HUES6 (cell line): ENCODE measurements around the gene KLF16.
A peak's percentile ranks its signal among the peaks of the same experiment; 100 is the strongest.

Source experiments
- H3K27ac ChIP-seq: 2 replicates; pipeline ENCODE4 v1.7.0; 2013; ENCODE audit warnings: low read depth, mild to moderate bottlenecking, low read length, inconsistent platforms
- H3K27me3 ChIP-seq: 2 replicates; pipeline ENCODE4 v1.6.1; 2013; ENCODE audit warnings: low read length; ENCODE audit not compliant: control insufficient read depth, insufficient read depth
- H3K36me3 ChIP-seq: 2 replicates; pipeline ENCODE4 v1.6.1; 2013; ENCODE audit warnings: low read length; ENCODE audit not compliant: control insufficient read depth, insufficient read depth
- H3K4me1 ChIP-seq: 2 replicates; pipeline ENCODE4 v1.6.1; 2013; ENCODE audit warnings: low read length; ENCODE audit not compliant: control insufficient read depth, insufficient read depth
- H3K4me3 ChIP-seq: 2 replicates; pipeline ENCODE4 v1.5.1; 2013; ENCODE audit warnings: low read depth, low read length
- H3K9ac ChIP-seq: one replicate; pipeline ENCODE4 v1.6.1; 2013; ENCODE audit warnings: mild to moderate bottlenecking, low read length
- H3K9me3 ChIP-seq: 2 replicates; pipeline ENCODE4 v1.6.1; 2013; ENCODE audit warnings: low read depth, low read length; ENCODE audit not compliant: control insufficient read depth, insufficient read depth

Gene KLF16

GRCh38 chr19:1854039-1854541 is 9.3 kb downstream of the KLF16 start:
- no peak overlapping the region for H3K27ac ChIP-seq
- H3K36me3 ChIP-seq: no peaks in the 10 kb centered on the region
- H3K4me3 ChIP-seq: peak overlapping the region; percentile 49; the same call in 1 of the 2 replicates
- peak overlapping the region; percentile 52 for H3K9ac ChIP-seq
- no peaks in the 10 kb centered on the region for H3K27me3 ChIP-seq
- no peaks in the 10 kb centered on the region for H3K9me3 ChIP-seq
- H3K4me1 ChIP-seq: peaks cover 49% of the 10 kb centered on the region

DNA sequence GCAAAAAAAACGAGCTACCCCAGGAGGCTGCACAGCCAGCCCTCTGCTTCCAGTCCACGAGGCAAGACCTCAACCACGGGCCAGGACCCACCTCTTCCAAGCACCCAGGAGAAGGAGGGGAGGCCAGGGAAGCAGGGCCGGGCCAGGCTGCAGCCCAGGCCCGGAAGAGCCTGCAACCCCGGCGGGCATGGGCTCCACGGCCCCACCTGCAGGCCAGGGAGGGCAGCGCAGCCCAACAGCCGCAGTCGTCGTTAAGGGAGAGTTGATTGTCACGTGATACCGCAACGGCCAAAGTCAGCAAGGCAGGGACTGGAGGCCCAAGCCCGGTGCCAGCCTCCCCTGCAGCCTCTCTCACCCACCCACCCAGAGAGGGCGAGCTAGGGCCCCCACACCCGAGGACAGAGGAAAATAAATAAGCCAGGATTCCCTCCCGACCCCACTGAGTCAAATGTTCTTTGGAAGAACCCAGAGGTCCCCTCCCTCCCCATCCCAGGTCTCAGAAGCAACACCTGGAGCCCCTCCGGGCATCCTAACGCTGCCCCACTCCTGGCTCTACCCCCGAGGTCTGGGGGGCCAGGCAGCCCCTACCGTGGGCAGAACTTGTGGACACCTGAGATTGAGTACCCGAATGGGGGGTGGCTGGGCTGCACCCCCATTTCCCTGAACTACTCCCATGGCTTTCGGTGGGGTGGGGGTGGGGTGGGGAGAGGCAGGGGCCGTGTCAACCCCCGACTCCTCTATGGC is 9.9 kb downstream of the KLF16 start:
- Histone ChIP-seq H3K27ac (no peak overlapping the region), H3K4me3 (no peak overlapping the region), H3K36me3 (no peaks in the 10 kb centered on the region), H3K4me1 (peaks cover 44% of the 10 kb centered on the region), H3K27me3 (no peaks in the 10 kb centered on the region), H3K9me3 (no peaks in the 10 kb centered on the region), H3K9ac (no peak overlapping the region)

DNA sequence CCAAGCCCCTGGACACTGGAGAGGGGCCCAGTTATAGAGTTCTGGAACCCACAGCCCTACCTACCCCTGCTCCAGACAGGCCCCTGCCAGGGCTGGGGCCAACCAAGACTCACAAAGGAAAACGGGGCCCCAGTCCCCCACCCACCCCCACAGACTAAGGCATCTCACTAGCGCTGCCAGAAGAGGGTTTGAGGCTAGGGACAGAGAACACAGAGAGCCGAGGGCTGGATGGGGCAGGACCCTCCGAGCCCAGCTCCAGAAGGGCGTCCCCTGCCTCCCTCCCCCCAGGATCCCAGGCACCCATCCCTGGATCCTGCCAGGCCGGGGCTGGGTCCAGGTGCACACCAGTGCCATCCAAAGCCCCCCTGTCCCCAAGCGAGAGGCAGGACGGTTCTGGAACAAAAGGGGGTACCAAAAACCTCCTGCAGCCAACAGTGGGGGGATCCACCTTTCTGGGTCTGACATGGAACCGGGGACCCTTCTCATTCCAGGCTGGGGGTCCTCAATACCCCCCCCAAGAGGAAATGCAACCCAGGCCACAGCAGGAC is 10.7 kb downstream of the KLF16 start:
- Histone ChIP-seq H3K9me3 (no peaks in the 10 kb centered on the region), H3K4me3 (no peak overlapping the region), H3K27me3 (no peaks in the 10 kb centered on the region), H3K36me3 (no peaks in the 10 kb centered on the region), H3K9ac (no peak overlapping the region), H3K4me1 (peaks cover 36% of the 10 kb centered on the region), H3K27ac (no peak overlapping the region)

- H3K27ac ChIP-seq: no peak overlapping the region
- no peak overlapping the region for H3K9ac ChIP-seq
Measured at GRCh38 chr19:1851654-1852580, 11.5 kb downstream of the KLF16 start.

GRCh38 chr19:1850809-1851653 is 12.3 kb downstream of the KLF16 start:
- H3K4me1 ChIP-seq: peaks cover 38% of the 10 kb centered on the region
- no peak overlapping the region for H3K9ac ChIP-seq
- no peak overlapping the region for H3K27ac ChIP-seq
- H3K27me3 ChIP-seq: no peaks in the 10 kb centered on the region
- H3K4me3 ChIP-seq: no peak overlapping the region
- no peaks in the 10 kb centered on the region for H3K9me3 ChIP-seq
- no peaks in the 10 kb centered on the region for H3K36me3 ChIP-seq

More at GRCh38 chr19:1851654-1852580, 11.5 kb downstream of the KLF16 start:
- H3K27me3 ChIP-seq: no peaks in the 10 kb centered on the region
- peak overlapping the region; percentile 13; the same call in 1 of the 2 replicates for H3K4me3 ChIP-seq
- no peaks in the 10 kb centered on the region for H3K36me3 ChIP-seq
- H3K9me3 ChIP-seq: no peaks in the 10 kb centered on the region
- peaks cover 41% of the 10 kb centered on the region for H3K4me1 ChIP-seq

DNA sequence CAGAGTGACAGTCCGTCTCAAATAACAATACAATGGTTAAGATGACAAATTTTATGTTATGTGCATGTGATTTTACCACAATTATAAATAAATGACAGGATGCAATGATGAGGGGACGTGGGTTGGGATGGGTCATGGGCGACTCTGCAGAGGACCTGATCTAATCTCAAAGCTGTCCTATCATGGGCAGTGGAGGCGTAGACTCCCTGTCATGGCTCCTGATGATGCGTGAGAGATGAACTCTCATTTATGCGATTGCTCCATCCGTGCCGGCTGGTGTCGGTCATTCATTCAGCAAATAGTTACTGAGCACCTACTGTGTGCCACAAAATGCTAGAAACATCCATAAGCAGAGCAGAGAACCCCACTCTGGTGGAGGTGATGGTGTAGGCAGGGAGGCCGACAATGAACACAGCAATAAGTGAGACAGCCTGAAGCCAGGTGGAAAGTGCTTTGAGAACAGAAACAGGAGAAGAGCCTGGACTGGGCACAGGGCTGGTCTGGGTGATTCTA is 13.4 kb downstream of the KLF16 start:
- Histone ChIP-seq H3K9me3 (no peaks in the 10 kb centered on the region), H3K27me3 (no peaks in the 10 kb centered on the region), H3K4me1 (peaks cover 29% of the 10 kb centered on the region), H3K27ac (no peak overlapping the region), H3K4me3 (no peak overlapping the region), H3K9ac (no peak overlapping the region), H3K36me3 (no peaks in the 10 kb centered on the region)

DNA sequence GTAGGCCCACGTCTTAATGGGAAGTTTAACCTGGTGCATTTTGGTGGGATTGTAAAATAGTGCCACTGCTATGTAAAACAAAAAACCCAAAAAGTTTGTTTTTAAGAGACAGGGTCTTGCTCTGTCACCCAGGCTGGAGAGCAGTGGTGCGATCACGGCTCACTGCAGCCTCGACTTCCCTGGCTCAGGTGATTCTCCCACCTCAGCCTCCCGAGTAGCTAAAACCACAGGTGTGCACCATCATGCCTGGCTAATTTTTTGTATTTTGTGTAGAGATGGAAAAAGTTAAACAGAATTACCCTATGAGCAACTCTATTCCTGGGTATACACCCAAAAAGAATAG is 14.3 kb downstream of the KLF16 start:
- no peaks in the 10 kb centered on the region for H3K27me3 ChIP-seq
- no peaks in the 10 kb centered on the region for H3K9me3 ChIP-seq
- H3K36me3 ChIP-seq: no peaks in the 10 kb centered on the region
- peak overlapping the region; percentile 26 for H3K9ac ChIP-seq
- peaks cover 21% of the 10 kb centered on the region for H3K4me1 ChIP-seq
- H3K27ac ChIP-seq: no peak overlapping the region
- H3K4me3 ChIP-seq: peak overlapping the region; percentile 12; the same call in 1 of the 2 replicates

GRCh38 chr19:1848399-1849131 is 14.8 kb downstream of the KLF16 start, which contains the start of gene REXO1:
Gene REXO1, minus strand, starts transcription at chr19:1848483. Its CDS starts 125 bp downstream, at chr19:1848358.
- H3K9me3 ChIP-seq: no peaks in the 10 kb centered on the region
- no peaks in the 10 kb centered on the region for H3K27me3 ChIP-seq
- peak within 1 kb of the TSS; percentile 99 for H3K4me3 ChIP-seq
- H3K9ac ChIP-seq: peak within 1 kb of the TSS; percentile 100
- H3K36me3 ChIP-seq: no peaks in the 10 kb centered on the region
- peak within 1 kb of the TSS; percentile 100 for H3K27ac ChIP-seq
- peaks cover 19% of the 10 kb centered on the region for H3K4me1 ChIP-seq

DNA sequence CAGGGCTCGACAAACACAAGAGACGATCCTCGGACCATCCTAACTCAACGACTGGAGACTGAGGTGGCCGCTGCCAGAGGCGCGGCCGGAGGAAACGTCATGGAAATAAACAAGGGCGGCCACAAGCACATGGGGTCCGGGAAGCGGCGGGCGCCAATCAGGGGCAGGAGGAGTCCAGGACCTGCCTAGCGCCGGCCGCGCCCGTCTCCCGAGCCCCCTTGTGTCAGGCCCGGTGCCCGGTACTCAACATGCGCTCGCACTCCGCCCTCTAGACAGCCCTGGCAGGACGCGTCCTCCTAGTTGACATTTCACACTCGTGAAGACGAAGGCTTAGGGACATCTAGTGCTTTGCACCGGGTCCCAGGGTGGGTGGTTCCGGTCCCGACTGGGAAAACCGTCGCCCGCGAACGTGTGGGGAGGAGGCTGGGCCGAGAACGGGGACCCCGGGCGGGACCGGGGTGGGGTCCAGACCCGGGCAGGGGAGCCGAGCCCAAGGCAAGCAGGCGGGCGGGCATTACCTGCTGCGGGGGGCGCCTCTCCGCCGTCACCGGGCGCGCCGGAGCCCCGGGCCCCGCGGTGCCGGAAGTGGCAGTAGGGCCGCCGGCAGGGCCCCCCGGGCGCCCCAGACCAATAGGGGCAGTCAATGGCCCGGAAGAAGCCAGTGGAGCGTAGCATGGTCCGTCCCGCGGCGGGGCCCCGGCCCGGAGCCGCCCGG is 15.5 kb downstream of the KLF16 start:
- Histone ChIP-seq H3K9ac (peak overlapping the region; percentile 100), H3K4me3 (peak overlapping the region; percentile 99), H3K9me3 (no peaks in the 10 kb centered on the region), H3K36me3 (no peaks in the 10 kb centered on the region), H3K27ac (peak overlapping the region; percentile 100; the same call in 1 of the 2 replicates), H3K27me3 (no peaks in the 10 kb centered on the region), H3K4me1 (peaks cover 15% of the 10 kb centered on the region)
